ENCODE results near the gene KCNT1. TPM values are rescaled to one million over a fixed set of nuclear protein-coding genes. Genes with fewer than 3 reads are reported as not detected.
A peak's percentile ranks its signal among the peaks of the same experiment; 100 is the strongest.

KCNT1 gene
- polyA plus RNA-seq, 4 donors, result 0.07 to 0.22 (median 0.14) TPM

- DNase-seq (ENCODE audit: low read depth in 4 of 4, low spot score in 3 of 4), result no peak
These were observed 41.8 kb downstream of the KCNT1 start for GRCh38 chr9:135743546-135744332.

GRCh38 chr9:135744333-135745070, 42.5 kb downstream of the KCNT1 start:
- no peak for DNase-seq (ENCODE audit: low read depth in 4 of 4, low spot score in 3 of 4)

GRCh38 chr9:135745189-135745588, 43.2 kb downstream of the KCNT1 start:
- DNase-seq (ENCODE audit: low read depth in 4 of 4, low spot score in 3 of 4), result no peak

GRCh38 chr9:135745686-135746324, 43.8 kb downstream of the KCNT1 start:
- no peak for DNase-seq (ENCODE audit: low read depth in 4 of 4, low spot score in 3 of 4)

- no peak for DNase-seq (ENCODE audit: low read depth in 4 of 4, low spot score in 3 of 4)
These were observed 44.6 kb downstream of the KCNT1 start for GRCh38 chr9:135746565-135746964.

- no peak for DNase-seq (ENCODE audit: low read depth in 4 of 4, low spot score in 3 of 4)
These were observed 45.3 kb downstream of the KCNT1 start for GRCh38 chr9:135747311-135747710.

GRCh38 chr9:135748676-135749075, 46.7 kb downstream of the KCNT1 start:
- DNase-seq (ENCODE audit: low read depth in 4 of 4, low spot score in 3 of 4), result no peak

- DNase-seq (ENCODE audit: low read depth in 4 of 4, low spot score in 3 of 4), result no peak
These were observed 47.4 kb downstream of the KCNT1 start for GRCh38 chr9:135749171-135750045.

GRCh38 chr9:135750786-135751185, 48.8 kb downstream of the KCNT1 start:
- no peak for DNase-seq (ENCODE audit: low read depth in 4 of 4, low spot score in 3 of 4)

- no peak for DNase-seq (ENCODE audit: low read depth in 4 of 4, low spot score in 3 of 4)
These were observed 49.5 kb downstream of the KCNT1 start for GRCh38 chr9:135751501-135751900.

- no peak for DNase-seq (ENCODE audit: low read depth in 4 of 4, low spot score in 3 of 4)
These were observed 50.6 kb downstream of the KCNT1 start for GRCh38 chr9:135752281-135753204.

- no peak for DNase-seq (ENCODE audit: low read depth in 4 of 4, low spot score in 3 of 4)
These were observed 51.6 kb downstream of the KCNT1 start for GRCh38 chr9:135753391-135754105.

- no peak for DNase-seq (ENCODE audit: low read depth in 4 of 4, low spot score in 3 of 4)
These were observed 54.6 kb downstream of the KCNT1 start for GRCh38 chr9:135756576-135756975.

- peak in 1 of 4 donors; percentile 4 for DNase-seq (ENCODE audit: low read depth in 4 of 4, low spot score in 3 of 4)
These were observed 55.4 kb downstream of the KCNT1 start for GRCh38 chr9:135757356-135757755.

GRCh38 chr9:135758056-135758455, 56.1 kb downstream of the KCNT1 start:
- DNase-seq (ENCODE audit: low read depth in 4 of 4, low spot score in 3 of 4), result no peak

GRCh38 chr9:135758870-135759269, 56.9 kb downstream of the KCNT1 start:
- no peak for DNase-seq (ENCODE audit: low read depth in 4 of 4, low spot score in 3 of 4)

- DNase-seq (ENCODE audit: low read depth in 4 of 4, low spot score in 3 of 4), result no peak
These were observed 57.8 kb downstream of the KCNT1 start for GRCh38 chr9:135759676-135760300.

- no peak for DNase-seq (ENCODE audit: low read depth in 4 of 4, low spot score in 3 of 4)
These were observed 58.5 kb downstream of the KCNT1 start for GRCh38 chr9:135760465-135760864.
